G401 (cell line): ENCODE data around the gene WDPCP. TPM values are rescaled to one million over a fixed set of nuclear protein-coding genes. Genes with fewer than 3 reads are reported as not detected.
A peak's percentile ranks its signal among the peaks of the same experiment; 100 is the strongest.

ENCODE experiments used
- DNase-seq: peaks from one replicate; pipeline ENCODE4 v3.0.0-alpha.2; 2015; ENCODE audit warnings: low spot score
- in situ Hi-C: cut with HindIII; loops from 2 replicates; pipeline ENCODE4 v1.10.0; 2016; ENCODE audit warnings: low sequenced_read_pairs, mixed read lengths
- total RNA-seq: library from RNA; depleted of rRNA; stranded (reverse); fragments of >200 nt; shearing (Covaris generic); gene quantifications from 2 replicates; pipeline ENCODE4 v1.2.3, GENCODE V29; 2014

The WDPCP gene
- total RNA-seq, 1 experiment from 2014 or later: 15.3 TPM

- in situ Hi-C loops: no loop called here
- DNase-seq: no peak
Measured at GRCh38 chr2:63555299-63555698, 33.0 kb downstream of the WDPCP start.

DNA sequence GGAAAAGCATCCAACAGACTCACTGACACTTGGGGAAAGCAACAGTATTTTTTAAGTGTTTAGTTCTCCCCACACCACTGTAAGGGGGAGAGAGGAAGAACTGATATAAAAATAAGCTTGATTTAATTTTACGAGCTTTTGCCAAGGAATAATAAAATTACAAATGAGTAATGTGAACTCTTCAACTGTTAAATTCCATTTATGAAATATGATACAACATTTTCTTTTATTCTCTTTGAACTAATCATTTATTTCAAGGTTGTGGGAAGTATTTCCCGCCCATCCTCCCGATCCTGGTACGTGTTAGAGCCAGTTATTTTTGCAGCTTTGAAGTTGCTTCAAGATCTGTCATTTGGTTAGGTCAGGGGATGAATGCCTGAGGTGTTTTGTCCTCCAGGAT is 35.2 kb downstream of the WDPCP start:
- in situ Hi-C loops: no loop called here
- DNase-seq: no peak

DNA sequence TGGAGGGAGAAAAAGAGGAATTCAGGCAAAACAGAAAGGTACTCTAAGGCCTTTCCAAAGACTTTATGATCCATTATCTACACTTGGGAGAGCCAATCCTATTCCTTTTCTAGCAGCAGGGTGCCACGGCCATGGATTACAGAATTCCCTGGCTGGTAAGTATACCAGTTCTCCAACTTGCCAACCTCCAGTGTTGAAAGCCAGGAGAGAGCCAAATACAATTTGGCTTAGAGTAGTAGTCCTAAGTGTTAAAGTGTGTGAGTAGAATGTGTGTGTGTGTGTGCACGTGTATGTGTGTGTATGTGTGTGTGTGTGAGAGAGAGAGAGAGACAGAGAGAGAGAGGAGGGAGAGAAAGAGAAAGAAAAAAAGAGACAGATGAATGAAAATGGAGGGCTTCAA is 43.3 kb downstream of the WDPCP start:
- DNase-seq: no peak
- in situ Hi-C loops: no loop called here

DNA sequence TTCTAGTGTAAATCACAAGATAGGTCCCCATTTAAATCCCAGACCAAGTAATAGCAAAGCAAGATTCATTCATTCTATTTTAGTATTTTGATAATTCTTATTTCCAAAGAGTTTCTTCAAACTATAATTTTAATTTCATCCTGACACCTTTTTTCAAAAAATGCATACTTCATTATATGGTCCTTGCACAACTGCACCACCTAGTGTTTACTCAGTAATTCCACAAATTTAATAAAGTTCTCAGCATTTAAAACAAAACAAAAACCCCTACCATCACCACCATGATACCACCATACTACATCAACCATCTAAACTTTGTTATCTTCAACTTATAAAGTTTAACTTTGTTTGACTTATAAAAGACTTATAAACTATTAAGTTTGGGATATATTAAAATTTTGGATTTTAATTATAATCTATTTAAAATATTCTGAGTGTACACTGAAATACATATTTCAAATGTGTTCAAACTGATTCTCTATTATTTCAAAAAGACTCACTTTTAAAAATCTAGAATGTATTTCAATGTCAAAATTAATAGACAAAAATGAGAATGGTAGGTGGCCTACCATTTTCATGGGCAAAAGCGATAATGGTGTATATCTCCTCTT is 44.2 kb downstream of the WDPCP start:
- peak; percentile 9 for DNase-seq
- in situ Hi-C loops: no loop called here

DNA sequence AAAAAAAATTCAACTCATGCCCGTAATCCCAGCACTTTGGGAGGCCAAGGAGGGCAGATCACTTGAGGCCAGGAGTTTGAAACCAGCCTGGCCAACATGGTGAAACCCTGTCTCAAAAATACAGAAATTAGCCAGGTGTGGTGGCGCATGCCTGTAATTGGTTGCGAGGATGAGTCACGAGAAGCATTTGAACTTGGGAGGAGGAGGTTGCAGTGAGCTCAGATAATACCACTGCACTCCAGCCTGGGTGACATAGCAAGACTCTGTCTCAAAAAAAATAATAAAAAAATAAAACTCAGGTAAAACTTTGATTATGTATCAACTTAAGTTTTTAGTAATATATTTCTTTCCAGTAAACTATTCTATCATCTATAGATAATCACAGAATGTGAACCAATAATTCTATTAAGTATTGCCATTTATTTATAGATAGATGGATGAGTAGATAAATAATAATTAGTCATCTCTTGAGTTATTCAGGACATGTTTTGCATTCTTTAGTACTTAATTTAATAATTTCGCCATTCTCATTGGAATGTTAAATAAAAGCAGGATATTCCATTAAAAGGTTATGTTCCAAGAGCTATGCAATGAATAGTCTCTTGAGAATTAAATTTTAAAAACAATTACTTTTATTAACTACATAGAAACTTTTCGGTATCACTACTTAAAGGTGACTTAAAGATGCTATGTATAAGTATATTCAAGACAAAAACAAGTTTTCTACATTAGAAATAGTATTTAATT is 48.7 kb downstream of the WDPCP start:
- in situ Hi-C loops: no loop called here

DNA sequence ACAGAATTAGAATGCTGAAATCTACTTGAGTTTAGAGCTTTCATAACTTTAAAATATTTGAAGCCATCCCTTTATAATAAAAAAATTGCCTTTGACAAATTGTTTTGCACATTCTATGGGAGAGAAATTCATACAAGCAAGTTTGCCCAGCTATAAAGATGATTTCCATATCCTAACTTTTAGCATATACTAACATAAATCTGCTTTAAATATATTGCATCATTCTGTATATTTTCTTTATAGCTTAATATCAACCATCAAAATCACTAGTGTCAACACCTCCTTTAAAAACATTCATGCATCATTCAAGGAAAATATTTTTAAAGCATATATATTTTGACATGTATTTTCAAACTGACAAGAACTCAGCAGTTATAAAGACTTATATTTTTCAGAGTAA is 49.9 kb downstream of the WDPCP start:
- in situ Hi-C loops: no loop called here
- DNase-seq: no peak

More for the DNA sequence above, 48.7 kb downstream of the WDPCP start:
- no peak for DNase-seq

DNA sequence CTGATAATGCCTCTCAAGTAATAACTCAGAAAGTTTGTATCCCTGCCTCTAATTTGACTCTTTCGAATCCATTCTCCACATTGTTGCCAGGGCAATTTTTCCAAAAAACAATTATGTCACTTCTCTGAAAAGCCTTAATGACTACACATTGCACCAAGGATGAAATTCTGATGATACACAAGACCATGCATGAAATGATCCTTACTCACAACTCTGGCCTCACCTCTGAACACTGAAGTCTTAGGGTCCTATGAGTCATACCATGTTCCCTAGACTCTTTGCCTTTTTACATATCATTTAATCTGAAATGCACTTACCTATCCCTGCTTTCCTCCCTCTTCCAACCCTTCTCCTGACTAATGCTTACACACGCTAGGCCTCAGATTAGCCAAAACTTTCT is 51.0 kb downstream of the WDPCP start:
- in situ Hi-C loops: no loop called here
- no peak for DNase-seq

DNA sequence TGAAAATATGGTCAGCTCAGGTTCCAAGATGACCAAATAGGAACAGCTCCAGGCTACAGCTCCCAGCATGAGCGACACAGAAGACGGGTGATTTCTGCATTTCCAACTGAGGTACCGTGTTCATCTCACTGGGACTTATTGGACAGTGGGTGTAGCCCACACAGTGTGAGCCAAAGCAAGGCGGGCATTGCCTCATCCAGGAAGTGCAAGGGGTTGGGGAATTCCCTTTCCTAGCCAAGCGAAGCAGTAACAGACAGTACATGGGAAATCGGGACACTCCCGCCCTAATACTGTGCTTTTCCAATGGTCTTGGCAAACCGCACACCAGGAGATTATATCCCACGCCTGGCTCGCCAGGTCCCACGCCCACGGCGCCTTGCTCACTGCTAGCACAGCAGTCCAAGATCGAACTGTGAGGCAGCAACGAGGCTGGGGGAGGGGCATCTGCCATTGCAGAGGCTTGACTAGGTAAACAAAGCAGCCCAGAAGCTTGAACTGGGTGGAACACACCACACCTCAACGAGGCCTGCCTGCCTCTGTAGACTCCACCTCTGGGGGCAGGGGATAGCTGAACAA is 57.5 kb downstream of the WDPCP start:
- in situ Hi-C loops: no loop called here
- no peak for DNase-seq

GRCh38 chr2:63525905-63526304 is 62.4 kb downstream of the WDPCP start:
- in situ Hi-C loops: no loop called here

DNA sequence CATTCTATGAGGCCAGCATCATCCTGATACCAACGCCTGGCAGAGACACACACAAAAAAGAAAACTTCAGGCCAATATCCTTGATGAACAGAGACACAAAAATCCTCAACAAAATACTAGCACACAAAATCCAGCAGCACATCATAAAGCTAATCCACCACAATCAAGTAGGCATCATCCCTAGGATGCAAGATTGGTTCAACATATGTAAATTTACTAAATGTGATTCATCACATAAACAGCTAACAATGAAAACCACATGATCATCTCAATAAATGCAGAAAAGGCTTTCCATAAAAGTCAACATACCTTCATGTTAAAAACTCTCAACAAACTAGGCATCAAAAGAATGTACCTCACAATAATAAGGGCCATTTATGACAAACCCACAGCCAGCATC is 65.3 kb downstream of the WDPCP start:
- no peak for DNase-seq
- in situ Hi-C loops: no loop called here

More at GRCh38 chr2:63525905-63526304, 62.4 kb downstream of the WDPCP start:
- DNase-seq: no peak

DNA sequence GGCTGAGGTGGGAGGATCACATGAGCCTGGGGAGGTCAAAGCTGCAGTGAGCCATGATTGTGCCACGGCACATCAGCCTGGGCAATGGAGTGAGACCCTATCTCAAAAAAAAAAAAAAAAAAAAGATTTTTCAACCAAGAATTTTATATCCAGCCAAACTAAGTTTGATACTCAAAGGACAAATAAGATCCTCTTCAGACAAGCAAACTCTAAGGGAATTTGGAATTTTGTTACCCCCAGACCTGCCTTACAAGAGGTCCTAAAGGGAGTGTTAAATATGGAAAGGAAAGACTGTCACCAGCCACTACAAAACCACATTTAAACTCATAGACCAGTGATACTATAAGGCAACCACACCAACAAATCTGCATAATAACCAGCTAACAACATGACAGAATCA is 67.5 kb downstream of the WDPCP start:
- in situ Hi-C loops: no loop called here
- DNase-seq: no peak

GRCh38 chr2:63514781-63515180 is 73.5 kb downstream of the WDPCP start:
- DNase-seq: no peak
- in situ Hi-C loops: no loop called here

DNA sequence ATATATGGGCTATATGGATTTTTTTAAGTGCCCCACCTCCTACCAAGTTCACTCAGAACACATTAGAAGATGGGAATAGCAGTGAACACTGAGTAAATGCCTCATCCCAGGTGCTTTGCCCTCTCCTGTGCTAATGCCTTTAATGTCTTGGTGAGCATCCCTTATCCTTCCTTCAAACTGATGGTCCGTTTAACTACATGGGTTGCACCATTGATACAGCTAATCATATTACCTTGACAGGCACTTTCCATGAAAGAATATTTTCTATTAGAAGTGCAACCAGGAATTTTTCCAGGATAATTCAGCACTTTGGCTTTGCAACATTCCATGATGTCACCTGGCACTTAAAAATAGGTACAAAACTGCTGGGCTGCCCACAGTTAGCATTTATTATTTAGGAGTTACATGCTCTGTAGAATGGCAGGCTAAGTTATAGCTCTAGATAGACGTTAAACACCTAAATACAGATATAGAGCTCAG is 74.0 kb downstream of the WDPCP start:
- no peak for DNase-seq
- in situ Hi-C loops: no loop called here

- in situ Hi-C loops: no loop called here
- no peak for DNase-seq
Measured at GRCh38 chr2:63506320-63506719, 82.0 kb downstream of the WDPCP start.

GRCh38 chr2:63503818-63504217 is 84.5 kb downstream of the WDPCP start:
- in situ Hi-C loops: no loop called here
- DNase-seq: no peak

DNA sequence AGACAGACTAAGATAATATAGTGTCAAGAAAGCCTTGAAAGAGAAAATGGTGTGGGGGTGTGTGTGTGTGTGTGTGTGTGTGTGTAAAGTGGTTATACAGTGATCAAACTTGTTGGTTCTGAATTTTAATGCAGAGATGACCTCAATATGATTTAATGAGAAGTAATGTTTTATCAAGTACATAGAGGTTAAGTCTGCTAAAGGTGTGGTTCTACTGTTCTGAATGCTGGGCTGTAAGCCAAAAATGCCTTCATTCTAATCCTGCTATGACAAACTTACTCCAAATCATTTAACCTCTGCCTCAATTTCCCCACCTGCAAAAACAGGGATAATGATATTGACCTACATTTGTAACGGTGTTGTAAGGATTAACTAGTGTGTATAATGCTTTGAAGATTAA is 87.9 kb downstream of the WDPCP start:
- no peak for DNase-seq
- in situ Hi-C loops: no loop called here

DNA sequence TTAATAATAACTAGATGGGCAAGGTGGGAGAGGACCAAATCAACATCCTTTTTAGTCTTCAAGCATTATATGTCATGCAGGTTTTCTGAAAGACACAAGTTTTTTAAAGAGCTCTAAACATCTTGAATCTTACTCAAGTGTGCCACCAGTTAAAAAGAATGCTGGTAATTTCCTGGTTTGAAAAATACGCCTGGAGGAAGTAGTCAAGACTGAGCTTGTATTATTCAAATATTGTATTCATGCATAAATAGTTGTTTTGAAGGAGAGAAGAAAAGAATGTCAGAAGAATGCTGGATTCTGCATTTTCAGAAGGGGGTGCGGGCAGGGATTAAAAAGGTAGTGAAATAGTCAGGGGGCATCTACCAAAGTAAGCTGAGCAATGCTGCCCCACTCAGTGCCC is 90.7 kb downstream of the WDPCP start:
- in situ Hi-C loops: no loop called here

GRCh38 chr2:63494968-63495367 is 93.3 kb downstream of the WDPCP start:
- DNase-seq: no peak

More for the DNA sequence above, 90.7 kb downstream of the WDPCP start:
- DNase-seq: no peak

DNA sequence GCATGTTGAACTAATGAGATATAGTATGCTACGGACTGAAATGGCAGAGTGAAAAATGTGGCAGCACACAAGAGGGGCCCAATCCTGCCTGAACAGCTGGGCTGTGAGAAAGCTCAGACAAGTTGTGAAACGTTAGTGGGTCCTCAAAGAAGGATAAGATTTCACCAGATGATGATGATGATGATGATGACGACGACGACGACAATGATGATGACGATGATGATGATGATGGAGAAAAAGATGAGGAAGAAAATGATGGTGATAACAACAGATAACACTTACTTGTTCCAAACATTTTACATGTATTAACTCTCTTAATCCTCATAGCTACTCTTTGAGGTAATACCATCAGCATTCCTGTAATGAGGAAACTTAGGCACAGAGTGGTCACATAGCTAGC is 94.2 kb downstream of the WDPCP start:
- in situ Hi-C loops: no loop called here
- DNase-seq: no peak

More at GRCh38 chr2:63494968-63495367, 93.3 kb downstream of the WDPCP start:
- in situ Hi-C loops: no loop called here

DNA sequence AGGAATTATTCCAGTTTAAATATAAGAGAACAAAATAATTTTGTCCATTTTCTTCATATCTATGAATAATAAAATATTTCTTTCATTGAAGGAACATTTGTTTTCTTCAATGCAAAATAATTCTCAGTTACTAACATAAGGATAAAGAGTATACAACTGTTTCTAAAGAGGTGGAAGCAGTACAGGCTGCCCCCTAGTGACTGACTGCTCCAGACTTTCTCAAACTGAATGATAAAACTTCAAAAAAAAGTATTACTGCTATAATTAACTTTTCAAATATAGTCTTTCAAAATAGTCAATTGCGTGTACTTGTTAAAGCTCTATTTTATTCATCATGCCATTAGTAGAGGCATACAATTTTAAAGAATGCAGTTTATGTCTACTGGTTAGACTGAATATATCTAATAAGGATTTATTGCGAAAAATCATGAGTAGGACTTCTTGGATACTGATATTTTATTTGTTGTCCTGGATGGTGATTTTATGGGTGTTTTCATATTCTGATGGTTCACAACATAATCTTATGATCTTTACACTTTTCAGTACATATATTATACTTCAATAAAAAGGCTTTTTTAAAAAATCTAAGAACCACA is 100.1 kb downstream of the WDPCP start:
- in situ Hi-C loops: no loop called here
- peak; percentile 19 for DNase-seq
